HepG2 (cell line): Measurements from ENCODE around the gene TTC9. TPM values are rescaled to one million over a fixed set of nuclear protein-coding genes. Genes with fewer than 3 reads are reported as not detected.

Experiments
- FOSL2 ChIP-seq: sonication (generic); formaldehyde crosslinking; IDR thresholded peaks from 2 replicates; pipeline ENCODE4 v1.4.0; 2020; ENCODE audit warnings: missing genetic modification reagents
- JUND ChIP-seq: sonication (generic); formaldehyde crosslinking; IDR thresholded peaks from 2 replicates; pipeline ENCODE4 v1.8.0; 2022; ENCODE audit warnings: mild to moderate bottlenecking, missing genetic modification reagents
- MIER3 ChIP-seq: IDR thresholded peaks from 2 replicates; pipeline ENCODE4 v1.6.1; 2016; ENCODE audit warnings: missing compliant biosample characterization, borderline replicate concordance
- MTA3 ChIP-seq: sonication (generic); formaldehyde crosslinking; IDR thresholded peaks from 2 replicates; pipeline ENCODE4 v1.4.0; 2020; ENCODE audit warnings: missing genetic modification reagents
- ZNF12 ChIP-seq: sonication (generic); formaldehyde crosslinking; IDR thresholded peaks from 2 replicates; pipeline ENCODE4 v1.5.0; 2020; ENCODE audit warnings: missing genetic modification reagents
- ZNF124 ChIP-seq: sonication (generic); formaldehyde crosslinking; IDR thresholded peaks from 2 replicates; pipeline ENCODE4 v1.4.0; 2020; ENCODE audit warnings: missing genetic modification reagents
- ZNF354B ChIP-seq: sonication (generic); formaldehyde crosslinking; IDR thresholded peaks from 2 replicates; pipeline ENCODE4 v1.8.0; 2022; ENCODE audit warnings: mild to moderate bottlenecking, missing genetic modification reagents
- ZNF501 ChIP-seq: sonication (generic); formaldehyde crosslinking; IDR thresholded peaks from 2 replicates; pipeline ENCODE4 v1.5.1; 2020; ENCODE audit warnings: mild to moderate bottlenecking, moderate library complexity, missing genetic modification reagents
- ZNF547 ChIP-seq: sonication (generic); formaldehyde crosslinking; IDR thresholded peaks from 2 replicates; pipeline ENCODE4 v1.5.1; 2020; ENCODE audit warnings: mild to moderate bottlenecking, missing genetic modification reagents
- ZNF557 ChIP-seq: sonication (generic); formaldehyde crosslinking; IDR thresholded peaks from 2 replicates; pipeline ENCODE4 v1.4.0; 2020; ENCODE audit warnings: missing genetic modification reagents
- ZSCAN21 ChIP-seq: sonication (generic); formaldehyde crosslinking; IDR thresholded peaks from 2 replicates; pipeline ENCODE4 v1.8.0; 2022; ENCODE audit warnings: mild to moderate bottlenecking, missing genetic modification reagents, moderate library complexity, borderline replicate concordance
- polyA plus RNA-seq, 8 experiments: library from polyadenylated mRNA; depleted of rRNA in 3 of 8; stranded (reverse) in 7 of 8; unstranded in 1 of 8; fragments of >200 nt; fragmentation: Illumina TruSeq in 4 of 8; extraction: Trizol in 4 of 8; gene quantifications; 2 replicates each; pipeline versions ENCODE4 v1.2.1 to v1.2.3, GENCODE V29; 2011 to 2016; ENCODE audit warnings: low read depth in 4 of 8, missing spikeins in 1 of 8, mixed read lengths in 1 of 8; ENCODE audit not compliant: insufficient read depth in 1 of 8
- total RNA-seq, 5 experiments: library from RNA; depleted of rRNA; stranded (reverse); fragments of >200 nt; fragmentation: Illumina TruSeq; extraction: Trizol; gene quantifications; 2 replicates each; pipeline ENCODE4 v1.2.3, GENCODE V29; 2016; ENCODE audit warnings: low read depth in 1 of 5
- TF ChIP-seq, protein P1 (sequence below): sonication (generic); formaldehyde crosslinking; IDR thresholded peaks from 2 replicates; pipeline ENCODE4 v1.4.0; 2020; ENCODE audit warnings: missing genetic modification reagents, borderline replicate concordance
- TF ChIP-seq, protein P2 (sequence below): IDR thresholded peaks from 2 replicates; pipeline ENCODE4 v1.6.1; 2018; ENCODE audit warnings: missing genetic modification reagents
- TF ChIP-seq, protein P3 (sequence below): sonication (generic); formaldehyde crosslinking; IDR thresholded peaks from 2 replicates; pipeline ENCODE4 v1.8.0; 2022; ENCODE audit warnings: missing genetic modification reagents, mild to moderate bottlenecking, moderate library complexity, borderline replicate concordance
- TF ChIP-seq, protein P4 (sequence below): sonication (generic); formaldehyde crosslinking; IDR thresholded peaks from 2 replicates; pipeline ENCODE4 v1.8.0; 2022; ENCODE audit warnings: mild to moderate bottlenecking, missing genetic modification reagents, moderate library complexity
- TF ChIP-seq, protein P5 (sequence below): sonication (generic); formaldehyde crosslinking; IDR thresholded peaks from 2 replicates; pipeline ENCODE4 v1.5.0; 2020; ENCODE audit warnings: mild to moderate bottlenecking, missing genetic modification reagents, moderate library complexity

TTC9 gene
- total and polyA plus RNA-seq, 2 of the 13 experiments (the other 11 are each of a cell fraction or from before 2014, with no cell fraction given) = 0.13 to 0.30 TPM

DNA sequence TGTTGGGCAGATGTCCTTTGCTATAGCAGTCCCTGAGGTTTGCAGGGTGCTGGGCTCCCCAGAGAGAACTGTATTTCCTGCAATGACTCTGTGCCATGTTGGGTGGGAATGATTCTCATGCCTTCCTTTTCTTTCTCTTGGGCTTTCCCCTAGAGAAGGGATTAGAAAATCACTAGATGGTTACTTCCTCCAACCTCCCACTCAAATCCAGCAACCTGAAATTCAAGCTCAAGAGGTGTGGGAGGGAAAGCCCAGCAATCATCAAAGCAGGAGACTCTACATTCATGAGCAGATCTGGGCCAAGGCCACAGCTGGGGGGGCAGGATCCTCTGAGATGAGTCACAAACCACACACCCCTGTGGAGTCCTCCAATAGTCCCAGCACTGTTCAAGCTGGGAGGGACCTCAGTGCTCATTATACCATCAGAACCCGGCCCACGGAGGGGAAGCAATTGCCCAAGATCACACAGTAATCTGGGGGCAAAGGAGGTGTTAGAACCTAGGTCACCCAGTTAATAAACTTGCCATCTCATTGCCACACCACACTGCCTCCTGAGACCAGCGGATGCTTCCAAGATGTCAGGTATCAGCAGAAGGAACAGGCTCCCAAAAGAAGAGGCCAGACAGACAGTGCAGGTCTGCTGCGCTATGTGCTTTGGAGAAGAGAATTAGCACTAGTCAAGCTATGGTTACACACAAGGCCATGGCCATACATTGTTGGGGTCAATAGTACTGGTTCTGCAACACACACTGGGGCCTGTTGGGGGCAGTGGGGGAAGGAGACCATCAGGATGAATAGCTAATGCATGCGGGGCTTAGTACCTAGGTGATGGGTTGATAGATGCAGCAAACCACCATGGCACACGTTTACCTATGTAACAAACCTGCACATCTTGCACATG, 65.7 kb downstream of the TTC9 start (continued):
- TF ChIP-seq, protein P1, sequence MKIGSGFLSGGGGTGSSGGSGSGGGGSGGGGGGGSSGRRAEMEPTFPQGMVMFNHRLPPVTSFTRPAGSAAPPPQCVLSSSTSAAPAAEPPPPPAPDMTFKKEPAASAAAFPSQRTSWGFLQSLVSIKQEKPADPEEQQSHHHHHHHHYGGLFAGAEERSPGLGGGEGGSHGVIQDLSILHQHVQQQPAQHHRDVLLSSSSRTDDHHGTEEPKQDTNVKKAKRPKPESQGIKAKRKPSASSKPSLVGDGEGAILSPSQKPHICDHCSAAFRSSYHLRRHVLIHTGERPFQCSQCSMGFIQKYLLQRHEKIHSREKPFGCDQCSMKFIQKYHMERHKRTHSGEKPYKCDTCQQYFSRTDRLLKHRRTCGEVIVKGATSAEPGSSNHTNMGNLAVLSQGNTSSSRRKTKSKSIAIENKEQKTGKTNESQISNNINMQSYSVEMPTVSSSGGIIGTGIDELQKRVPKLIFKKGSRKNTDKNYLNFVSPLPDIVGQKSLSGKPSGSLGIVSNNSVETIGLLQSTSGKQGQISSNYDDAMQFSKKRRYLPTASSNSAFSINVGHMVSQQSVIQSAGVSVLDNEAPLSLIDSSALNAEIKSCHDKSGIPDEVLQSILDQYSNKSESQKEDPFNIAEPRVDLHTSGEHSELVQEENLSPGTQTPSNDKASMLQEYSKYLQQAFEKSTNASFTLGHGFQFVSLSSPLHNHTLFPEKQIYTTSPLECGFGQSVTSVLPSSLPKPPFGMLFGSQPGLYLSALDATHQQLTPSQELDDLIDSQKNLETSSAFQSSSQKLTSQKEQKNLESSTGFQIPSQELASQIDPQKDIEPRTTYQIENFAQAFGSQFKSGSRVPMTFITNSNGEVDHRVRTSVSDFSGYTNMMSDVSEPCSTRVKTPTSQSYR = no peak
- peak; percentile 67 for TF ChIP-seq ZNF501
- no peak for TF ChIP-seq ZNF124 (CRISPR knock-in tag)
- no peak for TF ChIP-seq ZNF557 (CRISPR knock-in tag)
- no peak for TF ChIP-seq ZNF354B (CRISPR knock-in tag)
- no peak for TF ChIP-seq MIER3 (CRISPR knock-in tag)
- TF ChIP-seq ZNF547 (CRISPR knock-in tag) = no peak
- TF ChIP-seq FOSL2 (CRISPR knock-in tag) = peak; percentile 99
- TF ChIP-seq, protein P2, sequence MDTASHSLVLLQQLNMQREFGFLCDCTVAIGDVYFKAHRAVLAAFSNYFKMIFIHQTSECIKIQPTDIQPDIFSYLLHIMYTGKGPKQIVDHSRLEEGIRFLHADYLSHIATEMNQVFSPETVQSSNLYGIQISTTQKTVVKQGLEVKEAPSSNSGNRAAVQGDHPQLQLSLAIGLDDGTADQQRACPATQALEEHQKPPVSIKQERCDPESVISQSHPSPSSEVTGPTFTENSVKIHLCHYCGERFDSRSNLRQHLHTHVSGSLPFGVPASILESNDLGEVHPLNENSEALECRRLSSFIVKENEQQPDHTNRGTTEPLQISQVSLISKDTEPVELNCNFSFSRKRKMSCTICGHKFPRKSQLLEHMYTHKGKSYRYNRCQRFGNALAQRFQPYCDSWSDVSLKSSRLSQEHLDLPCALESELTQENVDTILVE = no peak
- TF ChIP-seq JUND (CRISPR knock-in tag) = peak; percentile 92
- TF ChIP-seq ZSCAN21 = no peak
- TF ChIP-seq, protein P3, sequence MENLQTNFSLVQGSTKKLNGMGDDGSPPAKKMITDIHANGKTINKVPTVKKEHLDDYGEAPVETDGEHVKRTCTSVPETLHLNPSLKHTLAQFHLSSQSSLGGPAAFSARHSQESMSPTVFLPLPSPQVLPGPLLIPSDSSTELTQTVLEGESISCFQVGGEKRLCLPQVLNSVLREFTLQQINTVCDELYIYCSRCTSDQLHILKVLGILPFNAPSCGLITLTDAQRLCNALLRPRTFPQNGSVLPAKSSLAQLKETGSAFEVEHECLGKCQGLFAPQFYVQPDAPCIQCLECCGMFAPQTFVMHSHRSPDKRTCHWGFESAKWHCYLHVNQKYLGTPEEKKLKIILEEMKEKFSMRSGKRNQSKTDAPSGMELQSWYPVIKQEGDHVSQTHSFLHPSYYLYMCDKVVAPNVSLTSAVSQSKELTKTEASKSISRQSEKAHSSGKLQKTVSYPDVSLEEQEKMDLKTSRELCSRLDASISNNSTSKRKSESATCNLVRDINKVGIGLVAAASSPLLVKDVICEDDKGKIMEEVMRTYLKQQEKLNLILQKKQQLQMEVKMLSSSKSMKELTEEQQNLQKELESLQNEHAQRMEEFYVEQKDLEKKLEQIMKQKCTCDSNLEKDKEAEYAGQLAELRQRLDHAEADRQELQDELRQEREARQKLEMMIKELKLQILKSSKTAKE (CRISPR knock-in tag) = peak; percentile 53; the same call in 1 of the 2 replicates
- TF ChIP-seq, protein P4, sequence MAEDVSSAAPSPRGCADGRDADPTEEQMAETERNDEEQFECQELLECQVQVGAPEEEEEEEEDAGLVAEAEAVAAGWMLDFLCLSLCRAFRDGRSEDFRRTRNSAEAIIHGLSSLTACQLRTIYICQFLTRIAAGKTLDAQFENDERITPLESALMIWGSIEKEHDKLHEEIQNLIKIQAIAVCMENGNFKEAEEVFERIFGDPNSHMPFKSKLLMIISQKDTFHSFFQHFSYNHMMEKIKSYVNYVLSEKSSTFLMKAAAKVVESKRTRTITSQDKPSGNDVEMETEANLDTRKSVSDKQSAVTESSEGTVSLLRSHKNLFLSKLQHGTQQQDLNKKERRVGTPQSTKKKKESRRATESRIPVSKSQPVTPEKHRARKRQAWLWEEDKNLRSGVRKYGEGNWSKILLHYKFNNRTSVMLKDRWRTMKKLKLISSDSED = no peak
- TF ChIP-seq ZNF12 (CRISPR knock-in tag) = peak; percentile 29; the same call in 1 of the 2 replicates
- no peak for TF ChIP-seq MTA3
- TF ChIP-seq, protein P5, sequence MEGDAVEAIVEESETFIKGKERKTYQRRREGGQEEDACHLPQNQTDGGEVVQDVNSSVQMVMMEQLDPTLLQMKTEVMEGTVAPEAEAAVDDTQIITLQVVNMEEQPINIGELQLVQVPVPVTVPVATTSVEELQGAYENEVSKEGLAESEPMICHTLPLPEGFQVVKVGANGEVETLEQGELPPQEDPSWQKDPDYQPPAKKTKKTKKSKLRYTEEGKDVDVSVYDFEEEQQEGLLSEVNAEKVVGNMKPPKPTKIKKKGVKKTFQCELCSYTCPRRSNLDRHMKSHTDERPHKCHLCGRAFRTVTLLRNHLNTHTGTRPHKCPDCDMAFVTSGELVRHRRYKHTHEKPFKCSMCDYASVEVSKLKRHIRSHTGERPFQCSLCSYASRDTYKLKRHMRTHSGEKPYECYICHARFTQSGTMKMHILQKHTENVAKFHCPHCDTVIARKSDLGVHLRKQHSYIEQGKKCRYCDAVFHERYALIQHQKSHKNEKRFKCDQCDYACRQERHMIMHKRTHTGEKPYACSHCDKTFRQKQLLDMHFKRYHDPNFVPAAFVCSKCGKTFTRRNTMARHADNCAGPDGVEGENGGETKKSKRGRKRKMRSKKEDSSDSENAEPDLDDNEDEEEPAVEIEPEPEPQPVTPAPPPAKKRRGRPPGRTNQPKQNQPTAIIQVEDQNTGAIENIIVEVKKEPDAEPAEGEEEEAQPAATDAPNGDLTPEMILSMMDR = peak; percentile 17; the same call in 1 of the 2 replicates
